Adrenal gland (tissue), 5 donors: ENCODE results near the gene DSCAML1.

Experiments used
- POLR2A ChIP-seq, 2 donors: fragments of 450-650 bp; IDR thresholded peaks; one replicate each; pipeline ENCODE4 v1.6.1; 2017; ENCODE audit warnings: antibody characterized with exemption in 2 of 2, mild to moderate bottlenecking in 2 of 2, moderate library complexity in 1 of 2
- TF ChIP-seq, protein P1 (sequence below), 6 experiments: fragments of 450-650 bp in 4 of 6; fragments of 200-600 bp in 2 of 6; sonication (generic) in 1 of 6; IDR thresholded peaks; 1 replicate in 5 of 6; 2 replicates in 1 of 6; pipeline versions ENCODE4 v1.5.1 to v1.8.0; 2016 to 2021; ENCODE audit warnings: antibody characterized with exemption in 6 of 6, mild to moderate bottlenecking in 2 of 6, moderate library complexity in 1 of 6
- donor health status: DM: no; HTN: no; CAD: no.

DNA sequence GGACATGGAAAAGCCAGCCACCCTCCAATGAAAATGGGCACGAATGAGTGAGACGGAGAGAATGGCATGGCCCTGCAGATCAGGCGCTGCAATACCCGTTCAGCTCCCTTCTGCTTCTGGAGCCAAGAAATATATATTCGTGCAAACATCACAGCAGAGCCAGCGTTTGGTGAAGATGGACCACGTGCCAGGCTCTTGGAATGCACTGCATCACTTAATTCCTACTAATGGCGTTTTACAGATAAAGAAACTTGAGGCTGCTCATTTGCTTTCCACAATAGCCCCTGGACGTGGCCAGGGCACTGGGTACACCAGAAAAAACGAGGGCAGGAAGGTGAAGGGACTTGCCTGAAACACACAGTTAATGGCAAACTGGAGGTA lies 29.2 kb upstream of the DSCAML1 start:
- TF ChIP-seq, protein P1, sequence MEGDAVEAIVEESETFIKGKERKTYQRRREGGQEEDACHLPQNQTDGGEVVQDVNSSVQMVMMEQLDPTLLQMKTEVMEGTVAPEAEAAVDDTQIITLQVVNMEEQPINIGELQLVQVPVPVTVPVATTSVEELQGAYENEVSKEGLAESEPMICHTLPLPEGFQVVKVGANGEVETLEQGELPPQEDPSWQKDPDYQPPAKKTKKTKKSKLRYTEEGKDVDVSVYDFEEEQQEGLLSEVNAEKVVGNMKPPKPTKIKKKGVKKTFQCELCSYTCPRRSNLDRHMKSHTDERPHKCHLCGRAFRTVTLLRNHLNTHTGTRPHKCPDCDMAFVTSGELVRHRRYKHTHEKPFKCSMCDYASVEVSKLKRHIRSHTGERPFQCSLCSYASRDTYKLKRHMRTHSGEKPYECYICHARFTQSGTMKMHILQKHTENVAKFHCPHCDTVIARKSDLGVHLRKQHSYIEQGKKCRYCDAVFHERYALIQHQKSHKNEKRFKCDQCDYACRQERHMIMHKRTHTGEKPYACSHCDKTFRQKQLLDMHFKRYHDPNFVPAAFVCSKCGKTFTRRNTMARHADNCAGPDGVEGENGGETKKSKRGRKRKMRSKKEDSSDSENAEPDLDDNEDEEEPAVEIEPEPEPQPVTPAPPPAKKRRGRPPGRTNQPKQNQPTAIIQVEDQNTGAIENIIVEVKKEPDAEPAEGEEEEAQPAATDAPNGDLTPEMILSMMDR (IDR thresholded peaks at IDR 0.05): no peak
- no peak for TF ChIP-seq POLR2A (IDR thresholded peaks at IDR 0.05)
